ENCODE results near the gene DICER1.

The DICER1 gene

GRCh38 chr14:95191445-95192199, 34.3 kb upstream of the DICER1 start:
- no peaks in the 10 kb centered on the region for H3K27me3 ChIP-seq (ENCODE audit: insufficient read depth, low read length, poor library complexity, severe bottlenecking)
- no peaks in the 10 kb centered on the region for H3K9me2 ChIP-seq (replicated peaks; ENCODE audit: low read depth, low read length)
- no peak overlapping the region for H3K9ac ChIP-seq (ENCODE audit: low read depth, low read length, poor library complexity, severe bottlenecking)
- TF ChIP-seq CTCF (conservative IDR thresholded peaks at IDR 0.05; ENCODE audit: low read length) = no peak
- TF ChIP-seq EZH2phosphoT487 (IDR thresholded peaks at IDR 0.05; ENCODE audit: borderline replicate concordance) = no peak
- no peaks in the 10 kb centered on the region for H3K9me3 ChIP-seq (ENCODE audit: insufficient read depth, low read depth, low read length)
- no peaks in the 10 kb centered on the region for H3K4me1 ChIP-seq (ENCODE audit: insufficient read depth, low read length, poor library complexity, severe bottlenecking)
- no peak overlapping the region for H3K4me3 ChIP-seq (ENCODE audit: low read length, poor library complexity, severe bottlenecking)
- no peak overlapping the region for H3K4me2 ChIP-seq (ENCODE audit: low read depth, low read length, poor library complexity, severe bottlenecking)
- no peak overlapping the region for H2AFZ ChIP-seq (ENCODE audit: low read length)
- no peaks in the 10 kb centered on the region for H3K79me2 ChIP-seq (ENCODE audit: insufficient read depth, low read length)
- no peaks in the 10 kb centered on the region for H3K36me3 ChIP-seq (ENCODE audit: insufficient read depth, low read length)
- no peaks in the 10 kb centered on the region for H4K20me1 ChIP-seq (ENCODE audit: insufficient read depth, low read length, poor library complexity, severe bottlenecking)
- no peaks in the 10 kb centered on the region for H3F3A ChIP-seq (ENCODE audit: low read depth)

DNA sequence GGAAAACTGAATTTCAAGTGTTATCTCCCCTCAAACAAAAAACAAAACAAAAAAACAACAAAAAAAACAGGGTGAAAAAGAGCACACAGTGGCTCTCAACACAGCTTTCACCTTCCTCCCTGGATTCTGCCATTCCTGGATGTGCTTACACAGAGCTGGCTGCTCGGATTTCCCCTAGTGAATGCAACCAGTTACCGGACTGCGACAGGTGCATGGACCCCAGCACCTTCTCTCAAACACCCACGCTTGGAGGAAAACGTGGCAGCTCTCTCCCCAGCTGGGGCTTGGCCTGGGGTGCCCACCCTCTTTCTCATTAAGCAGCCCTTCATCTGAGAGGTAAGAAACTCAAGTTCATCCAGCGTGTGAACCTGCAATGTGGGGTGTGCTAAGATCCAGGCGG, 33.5 kb upstream of the DICER1 start:
- Histone ChIP-seq H3K4me3 (ENCODE audit: low read length, poor library complexity, severe bottlenecking) (no peak overlapping the region), H3K4me2 (ENCODE audit: low read depth, low read length, poor library complexity, severe bottlenecking) (no peak overlapping the region), H3K9me3 (ENCODE audit: insufficient read depth, low read depth, low read length) (no peaks in the 10 kb centered on the region), H3K27me3 (ENCODE audit: insufficient read depth, low read length, poor library complexity, severe bottlenecking) (no peaks in the 10 kb centered on the region), H4K20me1 (ENCODE audit: insufficient read depth, low read length, poor library complexity, severe bottlenecking) (no peaks in the 10 kb centered on the region), H3K4me1 (ENCODE audit: insufficient read depth, low read length, poor library complexity, severe bottlenecking) (no peaks in the 10 kb centered on the region), H2AFZ (ENCODE audit: low read length) (no peak overlapping the region), H3K9me2 (replicated peaks; ENCODE audit: low read depth, low read length) (no peaks in the 10 kb centered on the region), H3K9ac (ENCODE audit: low read depth, low read length, poor library complexity, severe bottlenecking) (no peak overlapping the region), H3K79me2 (ENCODE audit: insufficient read depth, low read length) (no peaks in the 10 kb centered on the region), H3K36me3 (ENCODE audit: insufficient read depth, low read length) (no peaks in the 10 kb centered on the region), H3F3A (ENCODE audit: low read depth) (no peaks in the 10 kb centered on the region)
- TF ChIP-seq CTCF (conservative IDR thresholded peaks at IDR 0.05; ENCODE audit: low read length) (no peak), EZH2phosphoT487 (IDR thresholded peaks at IDR 0.05; ENCODE audit: borderline replicate concordance) (no peak)

DNA sequence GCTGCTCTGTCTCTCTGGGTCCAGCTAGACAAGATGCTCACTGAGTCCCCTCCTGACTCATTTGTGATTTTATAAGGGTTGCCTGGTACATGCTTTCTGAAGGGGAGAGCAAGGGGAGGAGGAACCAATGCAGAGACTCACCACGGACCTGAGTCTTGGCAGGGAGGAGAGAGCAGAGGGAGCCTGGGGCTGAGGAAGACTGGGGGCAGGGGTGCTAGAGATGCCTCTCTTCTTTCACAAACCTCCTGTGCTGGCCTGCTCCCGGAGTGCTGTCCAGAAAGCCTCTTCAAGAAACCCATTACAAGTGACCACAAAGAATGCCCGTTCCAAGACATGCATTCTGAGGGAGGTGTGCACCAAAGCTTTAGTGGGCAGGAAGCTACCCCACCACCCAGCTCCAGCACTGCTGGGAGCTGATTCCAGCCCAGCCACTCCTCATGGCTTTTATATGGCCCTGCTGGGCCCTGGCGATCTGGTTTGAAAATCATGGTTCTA, 33.1 kb upstream of the DICER1 start:
- H2AFZ ChIP-seq (ENCODE audit: low read length) = no peak overlapping the region
- no peak overlapping the region for H3K9ac ChIP-seq (ENCODE audit: low read depth, low read length, poor library complexity, severe bottlenecking)
- no peak overlapping the region for H3K4me2 ChIP-seq (ENCODE audit: low read depth, low read length, poor library complexity, severe bottlenecking)
- no peaks in the 10 kb centered on the region for H3K9me3 ChIP-seq (ENCODE audit: insufficient read depth, low read depth, low read length)
- no peak overlapping the region for H3K4me3 ChIP-seq (ENCODE audit: low read length, poor library complexity, severe bottlenecking)
- no peaks in the 10 kb centered on the region for H3K36me3 ChIP-seq (ENCODE audit: insufficient read depth, low read length)
- H3K4me1 ChIP-seq (ENCODE audit: insufficient read depth, low read length, poor library complexity, severe bottlenecking) = no peaks in the 10 kb centered on the region
- H3K27me3 ChIP-seq (ENCODE audit: insufficient read depth, low read length, poor library complexity, severe bottlenecking) = no peaks in the 10 kb centered on the region
- H4K20me1 ChIP-seq (ENCODE audit: insufficient read depth, low read length, poor library complexity, severe bottlenecking) = no peaks in the 10 kb centered on the region
- no peaks in the 10 kb centered on the region for H3K79me2 ChIP-seq (ENCODE audit: insufficient read depth, low read length)
- TF ChIP-seq EZH2phosphoT487 (IDR thresholded peaks at IDR 0.05; ENCODE audit: borderline replicate concordance) = no peak
- no peak for TF ChIP-seq CTCF (conservative IDR thresholded peaks at IDR 0.05; ENCODE audit: low read length)
- no peaks in the 10 kb centered on the region for H3F3A ChIP-seq (ENCODE audit: low read depth)
- no peaks in the 10 kb centered on the region for H3K9me2 ChIP-seq (replicated peaks; ENCODE audit: low read depth, low read length)

All from Loucy (cell line).